Adrenal gland (tissue), 12 donors: Measurements from ENCODE around the gene SPTBN2. TPM values are rescaled to one million over a fixed set of nuclear protein-coding genes. Genes with fewer than 3 reads are reported as not detected.

Experiments used
- DNase-seq, 7 donors: peaks; one replicate each; pipeline ENCODE4 v3.0.0-alpha.2; 2019 to 2020
- H3K27ac ChIP-seq, 5 donors: fragments of 200-600 bp; sonication (generic) in 4 of 5; 1 replicate in 3 of 5; 2 replicates in 2 of 5; pipeline versions ENCODE4 v1.5.1 to v1.8.0; 2016 to 2020; ENCODE audit warnings: mild to moderate bottlenecking in 1 of 5
- H3K27me3 ChIP-seq: fragments of 200-600 bp; 2 replicates; pipeline ENCODE4 v1.8.0; 2021
- H3K36me3 ChIP-seq, 2 donors: fragments of 200-600 bp; replicated peaks in 1 of 2; 1 replicate in 1 of 2; 2 replicates in 1 of 2; pipeline versions ENCODE4 v1.5.1 to v1.8.0; 2018 to 2022
- H3K4me1 ChIP-seq, 2 donors: fragments of 200-600 bp; replicated peaks in 1 of 2; 1 replicate in 1 of 2; 2 replicates in 1 of 2; pipeline versions ENCODE4 v1.5.1 to v1.8.0; 2018 to 2021
- H3K4me3 ChIP-seq, 4 donors: fragments of 200-600 bp; sonication (generic) in 3 of 4; one replicate each; pipeline ENCODE4 v1.5.1; 2016 to 2018
- H3K9me3 ChIP-seq, 3 donors: fragments of 200-600 bp; sonication (generic) in 1 of 3; replicated peaks in 1 of 3; 1 replicate in 2 of 3; 2 replicates in 1 of 3; pipeline versions ENCODE4 v1.5.1 to v1.8.0; 2016 to 2021
- POLR2A ChIP-seq, 2 donors: fragments of 450-650 bp; IDR thresholded peaks; one replicate each; pipeline ENCODE4 v1.6.1; 2017; ENCODE audit warnings: antibody characterized with exemption in 2 of 2, mild to moderate bottlenecking in 2 of 2, moderate library complexity in 1 of 2
- WGBS, 4 donors: extraction: QIAGEN DNeasy Blood & Tissue Kit in 2 of 4; methylation state at CpG; one replicate each; pipeline versions ENCODE4 v1.1.5 to v1.1.7; 2013 to 2017; 5-methylcytosine and 5-hydroxymethylcytosine counted together
- intact Hi-C, 2 donors: fragments of 100-400 bp; cut with DNase I; formaldehyde crosslinking; loops; one replicate each; pipeline versions ENCODE4 v1.14.1 to v1.15.0; 2022 to 2023
- polyA plus RNA-seq, 3 donors: library from polyadenylated mRNA; stranded (reverse); fragments of 200-250 nt in 2 of 3; fragments of 350-450 nt in 1 of 3; fragmentation: Illumina TruSeq in 1 of 3; extraction: RNeasy Lipid Tissue Mini Kit (QIAGEN cat#74804) in 1 of 3; gene quantifications; one replicate each; pipeline ENCODE4 v1.2.3, GENCODE V29; 2013 to 2014
- small RNA-seq, 2 donors: library from RNA; depleted of rRNA; stranded (forward); fragments of <200 nt; gene quantifications; one replicate each; pipeline ENCODE3, GENCODE V24; 2016
- total RNA-seq, 9 donors: library from RNA; depleted of rRNA in 4 of 9; stranded (reverse); fragments of >200 nt in 4 of 9; fragments of 120-200 nt in 1 of 9; fragmentation: NEBNext Ultra II Directional in 1 of 9; extraction: Animal tissue kit (Norgen Biotek cat#: 25700) in 1 of 9; gene quantifications; one replicate each; pipeline versions ENCODE4 v1.1.0 to v1.2.4, GENCODE V29; 2013 to 2023
- TF ChIP-seq, protein P1 (sequence below), 6 experiments: fragments of 450-650 bp in 4 of 6; fragments of 200-600 bp in 2 of 6; sonication (generic) in 1 of 6; IDR thresholded peaks; 1 replicate in 5 of 6; 2 replicates in 1 of 6; pipeline versions ENCODE4 v1.5.1 to v1.8.0; 2016 to 2021; ENCODE audit warnings: antibody characterized with exemption in 6 of 6, mild to moderate bottlenecking in 2 of 6, moderate library complexity in 1 of 6
- donor health status: healthy with polysubstance abuse.
- donor health status: Bipolar disorder and iron deficiency.
- donor health status: DM: yes; HTN: yes; CAD: no.
- donor health status: DM: no; HTN: no; CAD: no.
- donor health status: DM: no; HTN: no; CAD: no.
- donor health status: DM: yes; HTN: yes; CAD: no.

Gene SPTBN2
- total and polyA plus RNA-seq, 12 donors, result 7.2 to 81.8 (median 63.2) TPM

DNA sequence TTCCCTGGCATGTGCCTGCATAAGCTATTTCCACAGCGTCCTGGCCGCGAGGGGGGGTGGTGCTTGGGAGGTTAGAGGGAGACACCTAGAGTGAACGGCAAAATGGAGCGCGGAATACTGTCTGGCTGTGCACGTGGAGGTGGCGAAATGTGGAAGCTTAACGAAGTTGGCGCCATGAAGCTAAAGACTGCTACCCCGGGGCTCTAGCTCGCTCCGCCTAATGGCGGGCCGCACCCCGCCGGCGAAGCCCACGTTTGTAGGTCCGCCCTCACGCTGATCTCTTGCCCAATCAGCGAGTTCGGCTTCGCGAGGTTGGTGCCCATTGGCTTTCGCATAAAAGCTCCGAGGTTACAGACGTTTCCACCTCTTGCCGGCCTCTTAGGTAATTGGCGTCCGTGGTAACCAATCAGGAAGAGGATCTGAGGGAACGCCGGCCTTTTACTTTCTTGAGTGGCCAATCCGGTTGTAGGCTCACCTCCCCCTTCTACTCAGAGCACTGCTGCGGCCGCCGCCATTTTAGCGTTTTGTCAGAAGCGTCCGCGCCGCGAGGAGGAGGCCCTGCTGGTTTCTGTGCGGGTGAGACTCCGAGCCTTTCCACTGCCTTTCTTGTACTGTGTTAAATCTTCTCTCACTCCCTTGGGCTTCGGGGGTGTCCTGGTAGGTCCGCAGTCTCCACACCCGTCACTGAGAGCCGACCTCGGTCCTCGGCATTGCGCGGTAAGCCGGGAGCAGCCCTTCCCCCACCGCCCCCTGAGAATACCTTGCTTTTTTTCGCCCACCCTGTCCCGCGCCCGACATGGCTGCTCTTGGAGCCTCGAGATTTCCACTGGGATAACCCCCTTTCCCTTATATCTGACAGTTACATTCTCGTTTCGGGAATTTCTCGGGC is 90.6 kb downstream of the SPTBN2 start, which contains the start of gene RBM4:
TSS of gene RBM4 (plus strand) at position 527 of the 889 bp plus-strand sequence. CDS start 1,009 bp downstream, outside the sequence.
- Histone ChIP-seq H3K9me3 (no peaks in the 10 kb centered on the region), H3K27ac (peak within 1 kb of the TSS; percentile 70 to 95 (median 89)), H3K27me3 (no peaks in the 10 kb centered on the region), H3K36me3 (peaks cover 0 to 31% of the 10 kb centered on the region in 2 donors), H3K4me3 (peak within 1 kb of the TSS; percentile 64 to 94 (median 70)), H3K4me1 (peaks cover 49 to 50% of the 10 kb centered on the region in 2 donors)
- 0 to 1% (median 0%) methylated on average over 48 to 63 of the region's 63 CpGs for WGBS, 4 donors
- intact Hi-C loops, result no loop called here
- TF ChIP-seq POLR2A (IDR thresholded peaks at IDR 0.05), result peak; percentile 89 to 96
- TF ChIP-seq, protein P1, sequence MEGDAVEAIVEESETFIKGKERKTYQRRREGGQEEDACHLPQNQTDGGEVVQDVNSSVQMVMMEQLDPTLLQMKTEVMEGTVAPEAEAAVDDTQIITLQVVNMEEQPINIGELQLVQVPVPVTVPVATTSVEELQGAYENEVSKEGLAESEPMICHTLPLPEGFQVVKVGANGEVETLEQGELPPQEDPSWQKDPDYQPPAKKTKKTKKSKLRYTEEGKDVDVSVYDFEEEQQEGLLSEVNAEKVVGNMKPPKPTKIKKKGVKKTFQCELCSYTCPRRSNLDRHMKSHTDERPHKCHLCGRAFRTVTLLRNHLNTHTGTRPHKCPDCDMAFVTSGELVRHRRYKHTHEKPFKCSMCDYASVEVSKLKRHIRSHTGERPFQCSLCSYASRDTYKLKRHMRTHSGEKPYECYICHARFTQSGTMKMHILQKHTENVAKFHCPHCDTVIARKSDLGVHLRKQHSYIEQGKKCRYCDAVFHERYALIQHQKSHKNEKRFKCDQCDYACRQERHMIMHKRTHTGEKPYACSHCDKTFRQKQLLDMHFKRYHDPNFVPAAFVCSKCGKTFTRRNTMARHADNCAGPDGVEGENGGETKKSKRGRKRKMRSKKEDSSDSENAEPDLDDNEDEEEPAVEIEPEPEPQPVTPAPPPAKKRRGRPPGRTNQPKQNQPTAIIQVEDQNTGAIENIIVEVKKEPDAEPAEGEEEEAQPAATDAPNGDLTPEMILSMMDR (IDR thresholded peaks at IDR 0.05), result peak in 2 of 6 experiments; percentile 26 to 27
- DNase-seq, result peak; percentile 99 to 100 (median 99)

GRCh38 chr11:66637557-66638176 is 91.3 kb downstream of the SPTBN2 start:
- 40 to 48% (median 42%) methylated on average over 11 to 12 of the region's 12 CpGs for WGBS, 4 donors
- Histone ChIP-seq H3K4me1 (peaks cover 42% of the 10 kb centered on the region in 2 donors), H3K27ac (peak overlapping the region; percentile 31 to 89 (median 78)), H3K4me3 (peak overlapping the region in 2 of 4 donors; percentile 65 to 94), H3K36me3 (peaks cover 0 to 24% of the 10 kb centered on the region in 2 donors), H3K9me3 (no peaks in the 10 kb centered on the region), H3K27me3 (no peaks in the 10 kb centered on the region)
- intact Hi-C loops, result no loop called here
- DNase-seq, result peak in 1 of 7 donors; percentile 26
- TF ChIP-seq, protein P1 (IDR thresholded peaks at IDR 0.05), result no peak
- no peak for TF ChIP-seq POLR2A (IDR thresholded peaks at IDR 0.05)

- H3K4me1 ChIP-seq, result peaks cover 30% of the 10 kb centered on the region in 2 donors
- intact Hi-C loops, result no loop called here
- 78 to 87% (median 81%) methylated on average over 3 of the region's 3 CpGs for whole genome bisulfite sequencing, 4 donors
- DNase-seq, result no peak
- no peak overlapping the region for H3K27ac ChIP-seq
- H3K36me3 ChIP-seq, result peaks cover 0 to 24% of the 10 kb centered on the region in 2 donors
- H3K27me3 ChIP-seq, result no peaks in the 10 kb centered on the region
- no peak for TF ChIP-seq POLR2A (IDR thresholded peaks at IDR 0.05)
- TF ChIP-seq, protein P1 (IDR thresholded peaks at IDR 0.05), result no peak
- H3K9me3 ChIP-seq, result no peaks in the 10 kb centered on the region
- no peak overlapping the region for H3K4me3 ChIP-seq
Observed at GRCh38 chr11:66636411-66636810, 92.6 kb downstream of the SPTBN2 start.

Small RNA genes within 50 kb of the gene (small RNA-seq; reads per million reads assigned to genes)
- gene RN7SL12P, result 0 reads per million in 2 donors

Other genes with a start within 250 kb of the SPTBN2 start
- 10 to 100 TPM; 25.5 to 70.9 (median 43.3) TPM for gene DPP3, start 248.8 kb downstream of the SPTBN2 start, total RNA-seq
- 10 to 100 TPM; 23.6 to 27.2 (median 24.3) TPM for gene DPP3, start 248.8 kb downstream of the SPTBN2 start, polyA plus RNA-seq
- gene BBS1, start 218.6 kb downstream of the SPTBN2 start, total RNA-seq, result 100 to 1,000 TPM in 2 of 9 donors, 10 to 100 TPM in 7; 27.7 to 132 (median 56.8) TPM
- 10 to 100 TPM; 24.1 to 39.5 (median 26.7) TPM for gene BBS1, start 218.6 kb downstream of the SPTBN2 start, polyA plus RNA-seq
- 10 to 100 TPM in 8 of 9 donors, 1 to 10 TPM in 1; 9.4 to 34.7 (median 21.7) TPM for gene ZDHHC24, start 183.2 kb downstream of the SPTBN2 start, total RNA-seq
- gene ZDHHC24, start 183.2 kb downstream of the SPTBN2 start, polyA plus RNA-seq, result 10 to 100 TPM in 1 of 3 donors, 1 to 10 TPM in 2; 8.6 to 12.8 (median 9.7) TPM
- gene ACTN3, start 182.3 kb downstream of the SPTBN2 start, total RNA-seq, result under 1 TPM in 2 of 9 donors, not detected in 7; 0.06 to 0.26 TPM
- gene ACTN3, start 182.3 kb downstream of the SPTBN2 start, polyA plus RNA-seq, result under 1 TPM; 0.09 to 0.16 (median 0.13) TPM
- gene CTSF, start 160.6 kb downstream of the SPTBN2 start, total RNA-seq, result 100 to 1,000 TPM in 8 of 9 donors, 10 to 100 TPM in 1; 57.4 to 264 (median 181) TPM
- gene CTSF, start 160.6 kb downstream of the SPTBN2 start, polyA plus RNA-seq, result 10 to 100 TPM; 37.0 to 54.6 (median 44.4) TPM
- under 1 TPM; 0.30 to 0.84 (median 0.50) TPM for gene CCDC87, start 136.2 kb downstream of the SPTBN2 start, total RNA-seq
- under 1 TPM; 0.13 to 0.90 (median 0.24) TPM for gene CCDC87, start 136.2 kb downstream of the SPTBN2 start, polyA plus RNA-seq
- 10 to 100 TPM; 21.9 to 83.5 (median 43.8) TPM for gene CCS, start 136.0 kb downstream of the SPTBN2 start, total RNA-seq
- gene CCS, start 136.0 kb downstream of the SPTBN2 start, polyA plus RNA-seq, result 100 to 1,000 TPM in 2 of 3 donors, 10 to 100 TPM in 1; 22.7 to 204 (median 188) TPM
- gene RBM14, start 112.6 kb downstream of the SPTBN2 start, total RNA-seq, result 100 to 1,000 TPM in 1 of 9 donors, 10 to 100 TPM in 8; 32.3 to 106 (median 44.1) TPM
- gene RBM14, start 112.6 kb downstream of the SPTBN2 start, polyA plus RNA-seq, result 10 to 100 TPM; 29.1 to 96.7 (median 39.1) TPM
- gene RBM4, start 90.5 kb downstream of the SPTBN2 start, total RNA-seq, result 100 to 1,000 TPM in 7 of 9 donors, 10 to 100 TPM in 2; 89.9 to 243 (median 139) TPM
- gene RBM4, start 90.5 kb downstream of the SPTBN2 start, polyA plus RNA-seq, result 100 to 1,000 TPM in 1 of 3 donors, 10 to 100 TPM in 2; 70.0 to 205 (median 79.4) TPM
- 10 to 100 TPM in 8 of 9 donors, 1 to 10 TPM in 1; 9.9 to 40.3 (median 18.9) TPM for gene RBM4B, start 51.3 kb downstream of the SPTBN2 start, total RNA-seq
- 10 to 100 TPM; 20.9 to 29.8 (median 23.3) TPM for gene RBM4B, start 51.3 kb downstream of the SPTBN2 start, polyA plus RNA-seq
- 10 to 100 TPM; 12.5 to 24.8 (median 19.2) TPM for gene RCE1, start 114.2 kb upstream of the SPTBN2 start, total RNA-seq
- gene RCE1, start 114.2 kb upstream of the SPTBN2 start, polyA plus RNA-seq, result 10 to 100 TPM in 2 of 3 donors, 1 to 10 TPM in 1; 5.2 to 19.5 (median 16.5) TPM
- 10 to 100 TPM in 7 of 9 donors, 1 to 10 TPM in 2; 3.8 to 25.6 (median 15.5) TPM for gene LRFN4, start 127.8 kb upstream of the SPTBN2 start, total RNA-seq
- 10 to 100 TPM in 2 of 3 donors, under 1 TPM in 1; 0.24 to 74.3 (median 17.1) TPM for gene LRFN4, start 127.8 kb upstream of the SPTBN2 start, polyA plus RNA-seq
- gene PC, start 229.2 kb upstream of the SPTBN2 start, total RNA-seq, result 100 to 1,000 TPM in 2 of 9 donors, 10 to 100 TPM in 7; 40.6 to 231 (median 85.0) TPM
- 100 to 1,000 TPM in 1 of 3 donors, 10 to 100 TPM in 2; 74.2 to 134 (median 76.7) TPM for gene PC, start 229.2 kb upstream of the SPTBN2 start, polyA plus RNA-seq
- gene C11orf86, start 246.1 kb upstream of the SPTBN2 start, total RNA-seq, result 10 to 100 TPM in 1 of 9 donors, 1 to 10 TPM in 1, under 1 TPM in 6, not detected in 1; 0.25 to 29.9 (median 0.77) TPM
- gene C11orf86, start 246.1 kb upstream of the SPTBN2 start, polyA plus RNA-seq, result 1 to 10 TPM; 1.4 to 6.7 (median 2.7) TPM